Measurements from ENCODE around the gene PLD3. TPM values are rescaled to one million over a fixed set of nuclear protein-coding genes. Genes with fewer than 3 reads are reported as not detected.
"Not testable (repeated sequence)": the region's sequence is repeated elsewhere in the genome, so short reads cannot be mapped to it uniquely, and the experiment has no call there.

The PLD3 gene
- total RNA-seq, 3 donors from 2014 or later (not counting 1 experiment from before 2014, with no cell fraction given) = 107 to 140 (median 109) TPM

GRCh38 chr19:40369797-40370196 lies 21.3 kb downstream of the PLD3 start:
- no peaks in the 10 kb centered on the region for H3K27me3 ChIP-seq (ENCODE audit: control insufficient read depth, insufficient read depth, low read length)
- peaks cover 41% of the 10 kb centered on the region for H3K36me3 ChIP-seq (ENCODE audit: control insufficient read depth, insufficient read depth, low read length)
- H3K27ac ChIP-seq (ENCODE audit: low read length) = no peak overlapping the region
- H3K9me3 ChIP-seq (ENCODE audit: control insufficient read depth, insufficient read depth, low read length) = no peaks in the 10 kb centered on the region
- intact Hi-C loops (cut with micrococcal nuclease) = no loop called here
- H3K36me3 Mint-ChIP-seq = no peaks in the 10 kb centered on the region
- TF ChIP-seq CTCF (IDR thresholded peaks at IDR 0.05) = no peak
- ATAC-seq = no peak
- H3K4me3 ChIP-seq (ENCODE audit: low read length) = no peak overlapping the region
- no peak for DNase-seq
- WGBS (ENCODE audit: insufficient coverage) = 87% methylated on average over 11 of the region's 12 CpGs
- H3K27ac Mint-ChIP-seq = no peak overlapping the region
- H3K4me3 Mint-ChIP-seq = no peak overlapping the region
- no peaks in the 10 kb centered on the region for H3K9me3 Mint-ChIP-seq
- H3K4me1 Mint-ChIP-seq = peaks cover 8 to 13% of the 10 kb centered on the region in 2 donors
- H3K4me1 ChIP-seq (ENCODE audit: control insufficient read depth, insufficient read depth, low read length) = peaks cover 12% of the 10 kb centered on the region
- no peaks in the 10 kb centered on the region for H3K27me3 Mint-ChIP-seq (ENCODE audit: low read depth in 2 of 2)

GRCh38 chr19:40370253-40370652 lies 21.8 kb downstream of the PLD3 start:
- H3K4me1 Mint-ChIP-seq; H3K27ac ChIP-seq (ENCODE audit: low read length); ATAC-seq; H3K4me3 ChIP-seq (ENCODE audit: low read length); H3K27ac Mint-ChIP-seq; H3K36me3 Mint-ChIP-seq; H3K27me3 Mint-ChIP-seq (ENCODE audit: low read depth in 2 of 2); intact Hi-C loops (cut with micrococcal nuclease); H3K9me3 Mint-ChIP-seq; H3K9me3 ChIP-seq (ENCODE audit: control insufficient read depth, insufficient read depth, low read length); H3K4me3 Mint-ChIP-seq; H3K4me1 ChIP-seq (ENCODE audit: control insufficient read depth, insufficient read depth, low read length); H3K27me3 ChIP-seq (ENCODE audit: control insufficient read depth, insufficient read depth, low read length); DNase-seq: not testable (repeated sequence)
- 100% methylated on average over 3 of the region's 3 CpGs for WGBS (ENCODE audit: insufficient coverage)
- peaks cover 41% of the 10 kb centered on the region for H3K36me3 ChIP-seq (ENCODE audit: control insufficient read depth, insufficient read depth, low read length)

GRCh38 chr19:40370997-40371801 lies 22.7 kb downstream of the PLD3 start:
- WGBS (ENCODE audit: insufficient coverage) = 92% methylated on average over 6 of the region's 7 CpGs
- no peak for TF ChIP-seq CTCF (IDR thresholded peaks at IDR 0.05)
- intact Hi-C loops (cut with micrococcal nuclease) = no loop called here
- Histone ChIP-seq H3K27ac (ENCODE audit: low read length) (no peak overlapping the region), H3K27me3 (ENCODE audit: control insufficient read depth, insufficient read depth, low read length) (no peaks in the 10 kb centered on the region), H3K9me3 (ENCODE audit: control insufficient read depth, insufficient read depth, low read length) (no peaks in the 10 kb centered on the region), H3K36me3 (ENCODE audit: control insufficient read depth, insufficient read depth, low read length) (peaks cover 41% of the 10 kb centered on the region), H3K4me3 (ENCODE audit: low read length) (no peak overlapping the region), H3K4me1 (ENCODE audit: control insufficient read depth, insufficient read depth, low read length) (no peaks in the 10 kb centered on the region)
- DNase-seq (no peak), ATAC-seq (no peak)
- Mint-ChIP-seq H3K9me3 (no peaks in the 10 kb centered on the region), H3K27ac (no peak overlapping the region), H3K36me3 (no peaks in the 10 kb centered on the region), H3K4me1 (peaks cover 0 to 5% of the 10 kb centered on the region in 2 donors), H3K4me3 (no peak overlapping the region), H3K27me3 (ENCODE audit: low read depth in 2 of 2) (no peaks in the 10 kb centered on the region)

- Histone ChIP-seq H3K27ac (ENCODE audit: low read length) (no peak overlapping the region), H3K36me3 (ENCODE audit: control insufficient read depth, insufficient read depth, low read length) (peaks cover 36% of the 10 kb centered on the region), H3K4me3 (ENCODE audit: low read length) (no peak overlapping the region), H3K27me3 (ENCODE audit: control insufficient read depth, insufficient read depth, low read length) (no peaks in the 10 kb centered on the region), H3K9me3 (ENCODE audit: control insufficient read depth, insufficient read depth, low read length) (no peaks in the 10 kb centered on the region), H3K4me1 (ENCODE audit: control insufficient read depth, insufficient read depth, low read length) (no peaks in the 10 kb centered on the region)
- no peaks in the 10 kb centered on the region for H3K9me3 Mint-ChIP-seq
- H3K4me3 Mint-ChIP-seq = no peak overlapping the region
- intact Hi-C loops (cut with micrococcal nuclease) = no loop called here
- H3K36me3 Mint-ChIP-seq = no peaks in the 10 kb centered on the region
- no peak overlapping the region for H3K27ac Mint-ChIP-seq
- no peaks in the 10 kb centered on the region for H3K27me3 Mint-ChIP-seq (ENCODE audit: low read depth in 2 of 2)
- ATAC-seq = no peak
- peaks cover 0 to 5% of the 10 kb centered on the region in 2 donors for H3K4me1 Mint-ChIP-seq
- no peak for DNase-seq
- no peak for TF ChIP-seq CTCF (IDR thresholded peaks at IDR 0.05)
- 97% methylated on average over 5 of the region's 5 CpGs for WGBS (ENCODE audit: insufficient coverage)
Measured at GRCh38 chr19:40371802-40372122, 23.3 kb downstream of the PLD3 start.

Measured in natural killer cell (primary cell).